HG02642 (cell line): Measurements from ENCODE around the gene FILIP1L.

ENCODE experiments used
- ATAC-seq: cut with Tn5 transposase; IDR thresholded peaks from one replicate; pipeline ENCODE4 v1.9.1; 2021; ENCODE audit warnings: mild to moderate bottlenecking; ENCODE audit not compliant: unreplicated experiment, poor library complexity

Gene FILIP1L

DNA sequence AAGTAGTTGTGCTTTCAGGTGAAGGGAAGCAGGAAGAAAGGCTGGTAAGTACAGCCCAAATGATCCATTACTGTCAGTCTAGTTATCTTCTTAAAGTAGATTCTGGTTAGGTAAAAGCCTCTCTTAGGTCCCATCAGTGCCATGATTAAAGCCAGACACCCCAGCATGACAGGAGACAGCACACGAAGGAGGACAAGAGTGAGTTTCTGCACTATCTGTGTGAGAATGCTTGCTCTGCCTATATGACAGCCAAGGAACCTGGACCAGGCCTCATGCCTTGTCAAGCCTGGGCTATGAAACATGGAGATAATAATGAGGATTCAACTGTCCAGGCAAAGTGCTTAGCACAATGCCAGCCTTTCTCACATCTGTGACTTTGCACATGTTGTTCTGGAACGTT lies 13.5 kb upstream of the FILIP1L start:
- no peak for ATAC-seq

DNA sequence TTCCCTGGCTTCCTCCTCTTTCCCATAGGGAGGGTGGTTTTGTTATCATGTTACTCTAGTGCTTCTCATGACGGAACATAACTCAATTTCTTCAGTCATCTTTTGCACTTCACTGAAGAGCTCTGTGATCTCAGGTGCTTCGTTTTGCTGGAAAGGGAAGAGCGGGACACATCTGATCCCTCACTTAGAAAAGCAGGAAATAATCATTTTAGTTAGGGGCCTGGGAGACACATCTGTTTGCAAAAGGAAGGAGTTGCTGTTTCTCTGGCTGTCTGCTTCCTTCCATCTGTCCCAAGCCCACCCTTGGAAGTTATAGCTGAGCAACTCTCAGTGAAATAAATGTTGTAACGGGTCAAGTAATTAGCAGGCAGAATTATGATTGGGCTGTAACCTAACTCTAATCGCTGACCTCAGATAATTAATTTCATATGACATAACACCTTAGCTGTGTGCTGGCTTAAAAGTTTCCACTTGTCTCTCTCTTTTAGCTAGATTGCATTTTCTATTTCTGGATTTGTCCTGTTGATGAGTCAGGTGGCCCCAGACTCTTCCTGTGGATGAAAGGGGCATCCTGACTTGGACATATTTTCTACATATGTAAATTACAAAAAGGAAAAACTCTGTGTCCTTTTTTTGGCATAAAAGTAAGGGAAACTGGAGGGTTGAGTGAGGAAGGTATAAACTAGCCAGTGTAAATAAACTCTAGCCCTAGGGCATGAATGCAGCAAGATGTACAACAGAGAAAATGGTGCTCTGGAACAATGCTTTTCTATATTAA lies 11.0 kb upstream of the FILIP1L start:
- ATAC-seq, result no peak

DNA sequence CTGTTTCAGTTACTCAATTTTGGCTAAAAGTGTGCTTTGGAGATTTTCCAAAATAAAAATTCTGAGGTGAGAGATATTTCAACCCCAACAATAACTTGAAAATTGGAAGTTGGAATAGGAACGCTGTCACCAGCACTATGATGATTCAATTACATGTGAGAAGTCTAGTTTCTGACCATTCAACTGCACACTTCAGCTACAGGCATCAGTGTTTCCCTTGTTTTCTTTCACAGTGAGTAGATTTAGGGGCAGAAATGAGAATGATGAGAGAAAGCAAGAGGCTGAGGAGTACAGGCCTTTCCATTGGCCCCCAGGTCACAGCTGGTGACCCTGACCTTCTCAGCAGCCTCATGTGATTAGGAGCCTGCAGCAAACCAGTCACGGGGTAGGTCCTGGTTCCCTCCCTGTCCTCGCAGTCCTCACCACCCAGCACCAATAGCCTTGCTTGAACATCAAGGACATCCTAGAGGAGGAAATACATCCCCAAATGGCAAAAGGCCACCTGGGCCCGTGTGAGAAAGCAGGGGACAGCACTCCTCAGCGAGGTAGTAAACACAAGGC lies 10.0 kb upstream of the FILIP1L start:
- no peak for ATAC-seq

DNA sequence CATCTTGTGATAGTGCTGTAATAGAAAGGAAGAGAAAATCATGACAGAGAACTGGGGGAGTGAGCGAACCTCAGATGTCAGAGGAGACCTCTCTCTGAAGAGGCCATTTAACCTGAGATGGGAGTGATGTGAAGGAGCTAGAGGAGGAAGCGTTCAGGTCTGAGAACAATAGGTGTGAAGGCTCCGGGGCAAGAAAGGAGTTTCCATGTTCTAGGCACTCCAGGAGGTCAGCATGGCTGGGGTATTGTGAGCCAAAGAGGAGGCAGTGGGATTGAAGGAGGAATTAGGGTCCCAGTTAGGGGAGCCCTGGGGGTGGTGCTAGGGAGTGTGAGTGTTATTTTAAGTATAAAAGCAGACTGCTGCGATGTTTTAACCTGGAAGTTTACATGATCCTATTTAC lies 8.8 kb upstream of the FILIP1L start:
- no peak for ATAC-seq

DNA sequence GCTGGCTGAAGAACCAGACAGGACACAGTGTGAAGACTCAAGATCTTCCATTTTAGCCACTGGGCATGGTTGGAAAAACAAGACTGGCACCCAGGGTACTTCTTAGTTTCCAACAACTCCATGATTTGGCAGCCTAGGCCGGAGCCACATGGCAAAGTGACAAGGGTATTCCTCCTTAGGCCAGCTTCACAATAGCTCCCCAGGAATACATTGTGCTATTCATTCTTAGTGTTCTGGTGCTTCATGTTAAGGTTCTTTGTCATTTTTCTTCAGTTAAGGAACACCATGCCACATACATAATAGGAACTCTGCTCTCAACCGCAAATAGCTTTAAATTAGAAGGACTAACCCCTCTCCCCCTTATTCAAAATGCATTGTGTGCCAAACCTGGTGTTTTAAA lies 8.0 kb upstream of the FILIP1L start:
- no peak for ATAC-seq

DNA sequence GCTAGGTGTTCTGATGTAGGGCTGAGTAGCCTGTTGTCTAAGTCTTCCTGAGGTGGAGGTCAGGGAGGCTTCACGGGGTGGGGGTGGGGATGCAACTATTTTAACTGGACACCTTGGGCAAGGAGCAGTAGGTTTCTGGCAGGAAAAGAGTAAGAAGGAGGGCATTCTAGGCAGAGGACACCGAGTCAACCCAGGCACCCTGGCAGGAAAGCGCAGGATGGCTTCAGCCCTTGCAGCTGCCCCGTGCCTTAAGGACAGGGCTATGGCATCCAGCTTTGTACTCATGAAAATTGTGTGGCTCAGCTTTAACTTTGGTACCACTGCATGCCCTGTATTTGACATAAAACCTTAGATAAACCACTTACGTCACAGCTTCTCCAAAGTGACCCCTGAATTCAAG lies 6.4 kb upstream of the FILIP1L start:
- no peak for ATAC-seq

DNA sequence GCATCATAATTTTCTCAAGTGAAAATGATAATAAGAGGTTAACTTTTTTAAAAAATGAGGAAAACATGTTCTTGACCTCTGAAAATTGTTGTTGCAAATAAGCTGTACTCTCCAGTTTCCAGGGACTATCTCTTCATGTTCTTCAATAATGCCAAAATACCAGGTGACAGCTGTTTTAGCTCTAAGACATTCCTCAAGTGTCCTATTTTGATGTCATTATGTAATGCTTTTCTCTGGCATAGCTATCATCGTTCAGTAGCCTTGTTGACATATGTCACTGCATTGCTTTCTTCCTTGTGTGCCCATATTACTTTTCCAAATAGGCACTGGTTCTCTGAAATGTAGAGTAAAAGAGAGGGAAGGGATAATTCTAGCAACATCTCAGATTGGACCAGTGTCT lies 5.7 kb upstream of the FILIP1L start:
- ATAC-seq, result no peak

DNA sequence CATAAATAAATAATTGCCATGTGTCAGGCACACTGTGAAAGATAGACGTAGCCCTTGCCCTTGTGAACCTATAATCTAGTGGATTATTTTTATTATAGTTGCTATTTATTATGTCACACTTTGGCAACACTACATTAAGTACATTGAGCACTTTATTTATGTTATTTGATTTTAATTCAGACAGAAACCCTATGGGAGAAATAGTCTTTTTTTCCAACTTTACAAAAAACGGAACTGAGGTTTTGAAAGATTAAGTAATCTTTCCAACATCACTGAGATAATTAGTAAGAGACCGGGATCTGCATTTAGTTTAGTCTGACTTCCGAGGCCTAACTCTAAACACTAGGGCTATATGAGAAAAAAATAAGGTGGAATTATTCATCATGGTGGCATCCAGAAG lies 2.8 kb upstream of the FILIP1L start:
- no peak for ATAC-seq

DNA sequence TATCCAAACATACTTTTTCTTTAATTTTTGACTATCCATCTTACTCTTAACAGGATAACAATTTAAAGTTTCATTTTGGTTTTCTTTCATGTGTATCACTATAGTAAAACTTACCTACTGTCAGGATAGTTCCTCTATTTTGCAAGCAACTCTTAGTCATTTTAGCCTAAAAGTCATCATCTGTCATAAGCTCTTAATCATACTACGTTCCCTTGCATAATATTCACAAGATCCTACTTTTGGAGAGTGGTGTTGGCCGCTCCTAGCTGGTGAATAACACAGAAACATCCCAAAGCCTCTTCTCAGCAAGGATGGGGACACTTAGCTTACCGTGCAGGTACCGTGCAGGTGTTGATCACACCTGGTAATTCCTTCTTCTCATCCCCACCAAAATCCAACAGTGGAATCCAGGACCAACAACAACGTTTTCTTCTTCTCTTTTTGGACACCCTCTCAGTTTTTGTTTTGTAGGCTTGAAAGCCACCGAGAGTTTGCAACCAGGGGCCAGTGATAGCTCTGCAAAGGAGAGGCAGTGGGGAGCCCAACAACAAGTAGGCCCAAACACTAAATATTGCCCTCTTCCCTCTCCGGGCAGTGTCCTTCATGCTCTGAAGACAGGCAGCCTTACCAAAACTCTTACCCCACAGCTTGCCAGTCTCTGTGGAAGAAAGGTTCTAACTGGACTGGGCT lies 433 bp downstream of the FILIP1L start:
- no peak for ATAC-seq

DNA sequence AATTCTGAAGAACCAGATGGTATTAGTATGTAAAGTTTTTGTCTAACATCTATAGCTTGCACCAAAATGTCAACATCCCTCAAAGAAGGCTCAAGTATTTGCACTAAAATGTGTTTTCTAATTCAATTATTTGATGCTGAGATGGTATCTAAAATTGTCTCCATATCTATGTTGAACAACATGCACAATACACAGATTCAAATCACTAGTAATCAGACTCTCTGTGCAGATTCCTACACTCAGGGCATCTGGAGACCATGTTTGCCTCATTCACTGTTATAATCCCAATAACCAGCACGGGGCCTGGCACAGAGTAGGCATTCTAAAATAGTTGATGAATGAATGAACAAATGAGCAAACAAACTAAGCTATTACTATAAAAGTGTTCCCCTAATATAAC lies 2.6 kb downstream of the FILIP1L start:
- ATAC-seq, result no peak

DNA sequence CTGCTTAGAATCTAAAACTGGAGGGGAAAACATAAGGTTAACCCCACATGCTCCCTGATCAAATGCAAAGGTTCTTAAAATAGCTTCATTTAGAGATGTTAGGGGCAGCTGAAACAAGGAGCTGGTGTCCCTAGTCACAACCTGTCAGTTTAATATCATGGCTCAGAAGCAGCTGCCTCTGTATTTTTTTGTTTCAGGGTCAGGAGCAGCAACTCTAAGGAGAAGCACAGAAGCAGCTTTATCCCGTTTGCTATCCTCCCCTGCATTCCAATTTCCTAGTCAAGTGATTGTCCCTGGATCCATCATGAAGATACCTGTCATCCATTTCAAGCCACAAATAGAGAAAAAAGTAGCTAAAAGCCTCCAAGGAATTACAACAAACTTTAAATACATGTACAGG lies 4.1 kb downstream of the FILIP1L start:
- ATAC-seq, result no peak

DNA sequence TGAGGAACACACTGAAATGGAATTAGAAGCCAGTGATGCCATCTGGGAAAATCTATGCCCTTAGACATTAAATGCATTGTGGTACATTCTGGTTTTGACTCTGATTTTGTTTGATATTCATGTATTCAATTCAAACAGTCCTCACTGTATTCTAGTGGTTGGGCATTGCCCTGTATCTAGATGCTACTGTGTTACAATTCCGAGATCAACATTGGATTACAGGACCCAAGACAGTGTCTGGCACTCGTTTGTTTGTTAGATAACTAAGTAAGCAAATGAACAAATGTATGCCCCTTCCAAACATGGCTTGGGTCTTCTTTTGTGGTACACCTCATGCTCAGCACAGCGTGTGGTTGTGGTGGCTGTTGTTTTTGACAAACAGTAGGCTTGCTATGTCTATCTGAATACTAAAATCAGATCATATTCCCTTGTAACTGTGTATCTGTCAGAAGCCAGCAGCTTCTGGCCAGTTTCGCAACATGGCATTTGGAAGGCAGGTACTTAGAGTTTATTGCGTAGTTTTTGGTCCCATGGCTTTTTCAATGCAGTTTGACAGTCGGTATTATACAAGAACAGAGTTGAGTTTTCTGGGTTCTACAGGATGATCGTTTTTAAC lies 5.7 kb downstream of the FILIP1L start:
- no peak for ATAC-seq

DNA sequence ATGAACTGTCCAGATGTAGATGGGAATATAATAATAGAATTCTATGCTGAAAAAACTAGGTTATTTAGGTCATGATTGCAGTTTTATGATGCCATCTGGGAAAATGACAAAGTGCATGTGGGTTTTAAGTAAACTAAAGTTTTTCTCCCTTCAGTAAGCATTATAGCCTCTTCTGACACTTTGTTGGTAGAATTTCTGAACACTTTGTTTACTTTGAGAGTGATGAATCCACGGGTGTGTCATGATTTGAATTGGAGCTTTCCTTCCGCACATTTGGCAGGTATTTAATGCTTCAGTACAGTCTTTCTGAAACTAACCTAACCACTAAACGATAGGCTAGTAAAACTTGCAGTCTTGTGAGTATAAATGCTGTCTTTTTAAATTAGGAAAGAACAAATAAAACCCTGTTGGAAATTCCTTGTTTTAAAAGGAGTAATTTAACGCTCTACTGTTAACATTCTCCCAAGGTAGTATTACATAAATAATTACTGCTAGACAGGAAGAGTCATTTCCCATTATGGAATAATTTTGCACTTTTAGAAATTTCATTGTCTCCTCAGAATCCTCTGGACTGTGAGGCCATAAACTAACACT lies 7.0 kb downstream of the FILIP1L start:
- no peak for ATAC-seq

DNA sequence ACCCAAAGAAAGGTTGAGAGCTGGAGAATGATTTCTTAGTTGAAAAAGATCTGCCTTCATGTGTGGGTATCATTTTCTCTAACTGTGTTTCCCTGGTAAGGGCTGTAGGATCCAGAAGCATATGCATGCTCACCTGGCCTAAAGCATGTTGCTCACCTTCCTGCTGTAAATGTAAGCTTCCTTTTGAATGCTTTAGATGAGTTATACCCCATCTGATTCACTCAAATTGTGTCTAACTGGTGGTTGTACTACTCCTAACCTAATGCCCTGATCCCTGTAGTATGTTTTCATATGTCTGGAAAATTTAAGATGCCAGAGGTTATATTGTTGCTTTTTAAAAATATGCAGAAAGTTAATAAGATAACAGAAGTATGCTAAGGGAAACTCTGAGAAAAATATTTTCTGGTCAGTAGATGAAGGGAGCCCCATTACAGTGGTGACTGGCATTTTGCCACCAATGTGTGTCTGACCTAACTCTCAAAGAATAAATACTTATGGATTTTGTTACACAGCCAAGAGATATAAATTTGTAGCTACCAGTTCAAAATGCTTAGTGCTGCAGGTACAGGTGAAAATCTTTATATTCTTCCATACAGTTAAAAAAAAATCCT lies 7.7 kb downstream of the FILIP1L start:
- ATAC-seq, result no peak

DNA sequence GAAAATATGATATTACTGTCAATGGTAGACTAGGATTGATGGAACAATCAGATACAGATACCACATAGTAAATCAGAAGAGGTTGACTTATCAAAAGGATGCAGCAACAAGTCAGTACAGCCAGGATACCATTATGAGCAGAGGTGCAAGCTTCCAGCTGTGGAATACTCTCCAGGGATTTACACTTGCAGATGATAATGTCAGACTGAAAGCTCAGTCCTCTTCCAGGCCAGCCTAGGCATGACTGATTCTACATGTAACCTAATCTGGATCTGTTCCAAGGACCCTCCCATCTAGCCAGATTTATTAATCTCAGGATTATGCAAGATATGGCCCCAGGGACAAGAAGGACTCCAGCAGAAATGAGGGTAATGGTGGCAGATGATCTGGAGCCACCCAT lies 8.2 kb downstream of the FILIP1L start:
- ATAC-seq, result no peak

DNA sequence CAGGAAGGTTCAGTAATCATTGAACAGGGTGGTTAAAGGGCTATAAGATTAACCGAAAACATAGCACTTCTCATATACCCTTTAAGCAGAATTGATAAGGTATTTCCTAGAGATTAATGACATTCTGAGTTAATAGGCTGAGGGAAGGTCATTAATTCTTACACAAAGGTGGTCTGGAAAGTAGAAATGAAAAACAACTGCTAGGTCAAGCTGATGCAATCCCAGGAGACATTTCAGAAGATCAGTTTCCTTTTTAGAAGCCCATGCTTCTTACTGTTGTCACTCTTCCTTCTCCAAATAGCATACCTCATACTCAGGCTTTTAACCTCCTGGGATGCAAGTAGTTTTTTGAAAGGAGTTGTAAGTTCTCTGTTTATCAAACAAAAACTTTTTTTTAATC lies 8.8 kb downstream of the FILIP1L start:
- peak; percentile 41 for ATAC-seq

DNA sequence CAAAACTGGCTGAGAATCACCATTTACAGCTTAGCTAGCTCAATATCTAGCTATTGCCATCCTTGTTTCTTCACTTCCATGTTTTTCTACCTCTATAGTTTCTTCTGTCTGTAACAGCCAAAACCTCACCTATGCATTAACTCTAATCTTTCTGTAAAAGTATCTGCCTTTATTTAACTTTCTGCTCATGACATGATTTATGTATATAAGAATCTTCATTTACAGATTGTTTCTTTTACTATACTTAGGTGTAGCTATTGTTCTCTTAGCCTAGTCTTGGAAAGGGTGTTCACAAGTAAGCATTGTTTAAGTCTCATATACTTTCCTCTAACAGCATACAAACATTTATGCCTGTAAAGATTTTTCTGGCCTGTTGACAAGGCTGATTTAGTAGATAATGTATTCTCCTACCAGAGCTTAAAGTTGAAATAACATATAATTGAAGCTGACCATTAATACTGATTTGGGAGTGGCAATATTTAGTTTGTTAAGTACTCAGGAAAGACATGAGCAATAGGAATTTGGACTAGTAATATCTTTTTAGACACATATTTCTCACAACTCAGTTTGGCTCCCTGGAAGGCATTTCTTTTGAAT lies 9.4 kb downstream of the FILIP1L start:
- ATAC-seq, result no peak

DNA sequence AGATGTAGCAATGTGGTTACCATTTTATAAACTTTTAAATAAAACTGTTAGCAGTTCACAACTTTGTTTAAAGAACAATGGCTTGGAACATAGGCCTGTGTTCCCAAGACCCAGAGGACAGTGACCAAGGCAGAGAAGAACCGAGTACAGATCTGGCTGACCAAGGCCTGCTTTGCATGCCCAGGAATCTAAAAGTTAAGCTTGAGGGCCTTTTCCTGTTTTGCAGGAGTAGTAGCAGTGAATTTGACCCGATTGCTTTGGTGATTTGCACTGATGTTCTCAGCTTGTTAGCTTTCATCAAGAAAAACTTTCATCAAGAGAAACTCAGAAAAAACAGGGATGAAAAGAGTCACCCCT lies 9.9 kb downstream of the FILIP1L start:
- ATAC-seq, result peak; percentile 36

DNA sequence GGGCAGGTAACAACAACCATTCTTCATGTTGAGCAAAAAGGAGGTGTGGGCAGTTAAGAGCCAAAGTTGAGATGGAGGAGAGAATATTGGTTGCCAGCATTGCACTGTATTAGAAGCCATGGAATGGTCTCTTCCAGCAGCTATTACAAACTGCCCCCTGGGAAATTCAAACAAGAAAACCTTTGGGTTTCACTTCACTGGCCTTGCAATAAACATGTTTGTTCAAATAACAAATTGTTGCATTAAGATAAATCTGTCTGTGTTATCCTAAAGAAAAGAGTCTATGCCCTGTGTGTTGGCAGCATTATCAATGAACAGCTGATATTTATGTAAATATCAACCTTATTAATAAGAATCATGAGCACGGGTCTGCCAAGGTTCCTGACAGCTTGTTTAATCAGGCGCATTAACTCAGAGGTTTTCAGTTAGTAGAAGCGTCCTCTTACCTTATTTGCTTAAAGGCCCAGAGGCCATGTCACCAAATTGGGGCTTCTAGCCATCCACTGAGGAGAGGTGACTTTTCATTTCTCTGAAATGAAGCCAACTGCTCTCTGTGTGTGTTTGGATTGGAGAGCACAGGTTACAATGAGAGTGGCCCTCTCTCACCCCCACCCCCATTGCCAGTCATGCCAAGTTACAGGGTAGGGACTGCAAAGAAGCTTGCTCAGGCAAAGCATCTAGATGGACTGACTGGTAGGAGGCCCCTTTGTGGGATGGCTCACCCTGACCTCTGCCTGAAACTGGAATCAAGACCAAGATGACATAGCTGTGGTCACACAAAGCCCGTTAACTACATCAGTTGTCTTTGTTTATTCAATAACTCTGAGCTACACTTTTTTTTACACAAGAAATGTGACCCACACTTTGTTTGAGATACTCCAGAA lies 10.5 kb downstream of the FILIP1L start:
- ATAC-seq, result peak; percentile 88
